OCI-LY7 (cell line): ENCODE results near the gene RASAL2.

ENCODE experiments used
- CTCF ChIP-seq: fragments of 200-600 bp; sonication (generic); conservative IDR thresholded peaks from 2 replicates; pipeline ENCODE4 v1.5.1; 2014; ENCODE audit warnings: mild to moderate bottlenecking, antibody characterized with exemption, low read length, moderate library complexity, mixed read lengths
- EZH2phosphoT487 ChIP-seq: fragments of 200-600 bp; sonication (generic); IDR thresholded peaks from 2 replicates; pipeline ENCODE4 v1.6.1; 2018; ENCODE audit warnings: low read depth, borderline replicate concordance, mild to moderate bottlenecking, mixed run types, antibody characterized with exemption, low read length, moderate library complexity, mixed read lengths

GRCh38 chr1:178119628-178120027 lies 25.7 kb downstream of the RASAL2 start:
- TF ChIP-seq CTCF, result no peak
- no peak for TF ChIP-seq EZH2phosphoT487
